ENCODE data around the gene UBE2Q2.

DNA sequence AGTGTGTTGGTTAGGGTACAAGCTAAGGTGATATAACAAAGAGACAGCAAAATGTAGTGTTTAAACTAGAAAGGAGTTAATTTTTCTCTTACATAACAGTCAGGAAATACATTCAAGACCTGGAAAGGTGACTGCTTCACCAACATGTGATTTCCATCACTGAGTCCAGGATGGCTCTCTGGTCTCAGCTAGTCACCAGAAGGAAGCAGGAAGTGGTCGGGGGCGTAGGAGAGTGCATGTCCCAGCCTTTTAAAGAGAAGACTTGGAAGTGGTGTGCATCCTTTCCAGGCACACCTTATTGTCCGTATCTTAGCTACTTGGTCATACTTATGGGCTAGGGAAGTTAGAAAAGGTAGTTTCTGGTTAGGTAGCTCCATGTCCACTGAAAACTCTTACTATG lies 11.1 kb upstream of the UBE2Q2 start:
- TF ChIP-seq CTCF (IDR thresholded peaks at IDR 0.05) (no peak), POLR2A (IDR thresholded peaks at IDR 0.05) (no peak), POLR2AphosphoS5 (IDR thresholded peaks at IDR 0.05) (no peak), EP300 (IDR thresholded peaks at IDR 0.05) (no peak)

Data from suprapubic skin (tissue), 4 donors.